Spleen (tissue), 7 donors: ENCODE results near the gene SLC5A4.

Experiments used
- POLR2A ChIP-seq, 3 donors: fragments of 450-650 bp; IDR thresholded peaks; one replicate each; pipeline ENCODE4 v1.5.1; 2017; ENCODE audit warnings: antibody characterized with exemption in 3 of 3, mild to moderate bottlenecking in 1 of 3
- TF ChIP-seq, protein P1 (sequence below), 11 experiments: fragments of 200-600 bp in 7 of 11; fragments of 450-650 bp in 4 of 11; sonication (generic) in 4 of 11; IDR thresholded peaks in 8 of 11; conservative IDR thresholded peaks in 3 of 11; 1 replicate in 7 of 11; 2 replicates in 4 of 11; pipeline versions ENCODE4 v1.4.0 to v1.8.0; 2016 to 2021; ENCODE audit warnings: antibody characterized with exemption in 11 of 11, inconsistent platforms in 4 of 11, mild to moderate bottlenecking in 1 of 11
- donor health status: DM: no; HTN: no; CAD: no; lungs with moderate emphysema.
- donor health status: DM: no; HTN: no; CAD: no.
- donor health status: DM: no; HTN: no; CAD: no.

DNA sequence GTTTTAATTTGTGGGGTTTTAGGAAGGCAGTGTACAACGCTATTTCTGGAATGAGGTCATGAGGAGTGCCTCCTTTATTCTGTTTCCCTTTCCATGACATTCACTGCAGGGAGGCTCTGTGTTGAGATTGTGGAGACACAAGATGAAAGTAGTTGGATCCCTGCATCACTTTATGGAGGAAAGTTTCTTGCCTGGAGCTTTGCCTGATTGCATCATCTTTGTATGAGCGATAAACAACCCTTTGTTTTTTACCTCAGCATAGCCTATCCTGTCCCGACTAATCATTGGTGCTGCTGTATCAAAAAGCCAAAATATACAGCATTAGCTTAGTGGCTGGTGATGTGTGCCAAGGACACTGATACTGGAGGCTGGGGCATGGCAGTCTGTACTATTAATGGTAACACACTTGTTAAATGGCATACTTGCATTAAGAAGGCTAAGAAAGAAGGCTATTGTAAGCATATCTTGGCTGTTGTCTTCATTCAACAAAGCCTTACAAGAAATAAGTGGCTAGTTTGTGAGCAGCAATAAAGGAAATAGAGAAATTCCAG, 31.2 kb upstream of the SLC5A4 start:
- no peak for TF ChIP-seq POLR2A (IDR thresholded peaks at IDR 0.05)
- TF ChIP-seq, protein P1, sequence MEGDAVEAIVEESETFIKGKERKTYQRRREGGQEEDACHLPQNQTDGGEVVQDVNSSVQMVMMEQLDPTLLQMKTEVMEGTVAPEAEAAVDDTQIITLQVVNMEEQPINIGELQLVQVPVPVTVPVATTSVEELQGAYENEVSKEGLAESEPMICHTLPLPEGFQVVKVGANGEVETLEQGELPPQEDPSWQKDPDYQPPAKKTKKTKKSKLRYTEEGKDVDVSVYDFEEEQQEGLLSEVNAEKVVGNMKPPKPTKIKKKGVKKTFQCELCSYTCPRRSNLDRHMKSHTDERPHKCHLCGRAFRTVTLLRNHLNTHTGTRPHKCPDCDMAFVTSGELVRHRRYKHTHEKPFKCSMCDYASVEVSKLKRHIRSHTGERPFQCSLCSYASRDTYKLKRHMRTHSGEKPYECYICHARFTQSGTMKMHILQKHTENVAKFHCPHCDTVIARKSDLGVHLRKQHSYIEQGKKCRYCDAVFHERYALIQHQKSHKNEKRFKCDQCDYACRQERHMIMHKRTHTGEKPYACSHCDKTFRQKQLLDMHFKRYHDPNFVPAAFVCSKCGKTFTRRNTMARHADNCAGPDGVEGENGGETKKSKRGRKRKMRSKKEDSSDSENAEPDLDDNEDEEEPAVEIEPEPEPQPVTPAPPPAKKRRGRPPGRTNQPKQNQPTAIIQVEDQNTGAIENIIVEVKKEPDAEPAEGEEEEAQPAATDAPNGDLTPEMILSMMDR (IDR thresholded peaks at IDR 0.05 in 8 of 11, conservative IDR thresholded peaks at IDR 0.05 in 3 of 11) = no peak
